Left colon (tissue), 2 donors: ENCODE measurements around the gene KIAA1958. TPM values are rescaled to one million over a fixed set of nuclear protein-coding genes. Genes with fewer than 3 reads are reported as not detected.
"Not testable (repeated sequence)": the region's sequence is repeated elsewhere in the genome, so short reads cannot be mapped to it uniquely, and the experiment has no call there.

Source experiments
- ATAC-seq: fragments of 200-7000 bp; cut with Tn5 transposase; one replicate; pipeline ENCODE4 v1.9.1; 2020; ENCODE audit warnings: mild to moderate bottlenecking, moderate library complexity
- DNase-seq, 2 donors: peaks; one replicate each; pipeline ENCODE4 v3.0.0-alpha.2; 2020
- intact Hi-C, 2 donors: fragments of 100-400 bp; cut with DNase I in 1 of 2; cut with micrococcal nuclease in 1 of 2; formaldehyde crosslinking; loops; one replicate each; pipeline versions ENCODE4 v1.11.2 to v1.14.0; 2022; cut with DNase I, micrococcal nuclease
- total RNA-seq, 2 donors: library from RNA; stranded (reverse); fragmentation: NEBNext Ultra II Directional; extraction: Animal tissue kit (Norgen Biotek cat#: 25700); gene quantifications; one replicate each; pipeline ENCODE4 v1.2.1, GENCODE V29; 2021
- donor health status: DM: no; HTN: no; CAD: no.
- donor health status: DM: yes; HTN: yes; CAD: no.

KIAA1958 gene
- total RNA-seq, 2 donors from 2014 or later, result 8.7 to 9.5 TPM

GRCh38 chr9:112572416-112572815 lies 85.8 kb downstream of the KIAA1958 start:
- intact Hi-C loops, result no loop called here
- ATAC-seq (no peak), DNase-seq (no peak)

DNA sequence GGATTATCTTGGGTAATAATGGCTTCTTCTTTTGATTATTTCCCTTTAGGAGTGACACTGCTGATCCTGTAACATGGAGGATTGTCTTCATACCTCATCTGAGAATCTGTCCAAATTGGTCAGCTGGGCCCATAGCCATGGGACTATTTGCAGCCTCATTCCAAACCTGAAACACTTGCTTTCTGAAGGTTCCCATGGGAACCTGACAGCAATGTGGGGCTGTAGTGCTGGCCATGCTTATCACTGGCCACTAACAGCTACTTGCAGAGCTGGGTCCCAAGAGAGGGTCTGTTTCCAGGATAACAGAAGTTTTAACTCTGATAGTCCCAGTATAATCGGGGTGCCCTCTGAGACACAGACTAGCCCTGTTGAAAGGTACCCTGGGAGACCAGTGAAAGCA lies 87.4 kb downstream of the KIAA1958 start:
- ATAC-seq, result no peak
- intact Hi-C loops, result no loop called here

DNA sequence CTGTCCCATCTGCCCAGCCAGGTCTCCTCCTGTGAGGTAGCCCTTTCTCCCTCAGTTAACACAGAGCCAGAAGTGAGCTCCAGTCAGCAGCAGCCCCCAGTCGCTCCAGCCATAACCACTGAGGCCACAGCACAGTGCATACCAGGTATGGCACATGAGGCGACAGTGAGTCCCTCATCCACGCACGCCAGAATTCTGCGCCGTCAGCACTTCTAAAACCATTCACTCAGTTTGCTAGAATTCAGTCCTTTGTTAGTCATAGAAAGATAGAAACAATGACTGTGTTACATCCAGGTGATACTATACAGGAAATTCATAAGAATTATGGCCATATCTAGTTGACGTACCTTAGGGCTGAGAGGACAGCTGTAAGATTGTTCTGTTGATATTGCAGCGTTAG lies 88.5 kb downstream of the KIAA1958 start:
- intact Hi-C loops, result no loop called here
- ATAC-seq, result no peak
- DNase-seq, result no peak

More for the DNA sequence above, 87.4 kb downstream of the KIAA1958 start:
- DNase-seq, result no peak

DNA sequence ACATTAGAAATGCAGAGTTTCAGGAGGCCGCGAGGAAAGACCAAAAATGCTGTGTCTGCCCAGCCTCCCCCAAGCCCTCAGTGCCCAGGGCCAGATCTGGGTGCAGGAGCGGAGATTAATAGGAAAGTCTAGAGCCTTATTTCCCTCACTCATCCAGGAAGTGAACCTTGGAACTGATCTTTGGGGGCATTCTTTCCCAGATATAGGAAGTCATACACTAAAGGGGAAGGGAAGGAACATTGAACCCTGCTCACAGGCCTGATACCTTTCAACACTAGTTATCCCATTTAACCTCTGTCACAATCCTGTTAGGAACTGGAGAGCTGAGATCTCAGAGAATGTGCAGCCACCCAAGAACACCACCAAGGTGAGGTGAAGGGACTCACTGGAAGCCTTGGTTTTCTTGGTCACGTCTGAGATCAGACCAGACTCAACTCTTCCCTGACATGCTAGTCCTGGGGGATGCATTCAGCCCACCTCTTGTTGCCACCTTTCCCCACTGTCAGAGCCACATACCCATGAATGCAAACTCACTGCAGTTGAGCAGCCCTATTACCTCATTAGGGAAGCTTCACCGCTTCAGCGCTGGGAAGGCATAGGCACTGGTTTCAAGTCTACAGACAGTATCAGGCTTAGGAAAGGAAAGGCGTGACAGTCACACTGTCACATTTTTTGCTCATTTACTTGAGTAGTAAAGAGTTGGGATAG lies 95.0 kb downstream of the KIAA1958 start:
- DNase-seq (no peak), ATAC-seq (peak; percentile 30)
- intact Hi-C loops, result no loop called here

GRCh38 chr9:112582371-112583262 lies 96.0 kb downstream of the KIAA1958 start:
- intact Hi-C loops, result no loop called here
- DNase-seq (no peak), ATAC-seq (no peak)

GRCh38 chr9:112586599-112587155 lies 100.0 kb downstream of the KIAA1958 start:
- no peak for ATAC-seq

DNA sequence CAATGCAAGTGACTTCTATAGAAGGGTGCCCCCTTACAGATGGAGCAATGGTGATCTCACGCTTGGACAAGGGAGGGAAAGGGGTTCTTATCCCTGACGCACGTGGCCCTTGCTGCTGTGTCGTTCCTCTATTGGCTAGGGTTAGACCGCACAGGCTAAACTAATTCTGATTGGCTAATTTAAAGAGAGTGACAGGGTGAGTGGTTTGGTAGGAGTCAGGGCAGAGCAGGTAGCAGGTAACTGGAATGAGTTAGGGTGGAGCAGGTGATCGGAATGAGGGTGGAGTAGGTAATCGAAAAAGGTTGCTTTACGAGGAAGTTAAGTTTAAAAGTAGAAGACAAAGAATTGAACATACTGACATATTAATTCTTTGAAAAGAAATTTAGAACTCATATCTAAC lies 105.2 kb downstream of the KIAA1958 start:
- intact Hi-C loops, DNase-seq, ATAC-seq: not testable (repeated sequence)

More at GRCh38 chr9:112586599-112587155, 100.0 kb downstream of the KIAA1958 start:
- intact Hi-C loops, result no loop called here
- DNase-seq, result no peak

DNA sequence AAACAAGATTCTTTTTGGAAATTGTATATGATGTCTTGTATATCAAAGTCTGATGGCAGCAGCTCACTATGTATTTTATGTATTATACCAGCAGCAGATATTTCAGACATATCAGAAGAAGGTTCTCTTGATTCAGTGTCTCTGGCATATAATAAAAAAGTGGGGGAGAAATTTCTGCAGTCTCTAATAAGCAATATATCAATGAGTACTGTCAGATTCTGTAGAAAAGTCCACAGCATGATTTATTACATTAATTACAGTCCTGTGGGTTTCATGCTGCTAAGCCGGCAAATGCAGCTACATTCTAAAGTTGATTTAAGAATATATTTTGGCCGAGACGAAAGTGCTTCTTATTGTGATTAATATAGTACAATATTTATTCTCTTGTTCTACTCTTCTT lies 113.1 kb downstream of the KIAA1958 start:
- ATAC-seq, result no peak
- DNase-seq, result no peak
- intact Hi-C loops, result no loop called here

DNA sequence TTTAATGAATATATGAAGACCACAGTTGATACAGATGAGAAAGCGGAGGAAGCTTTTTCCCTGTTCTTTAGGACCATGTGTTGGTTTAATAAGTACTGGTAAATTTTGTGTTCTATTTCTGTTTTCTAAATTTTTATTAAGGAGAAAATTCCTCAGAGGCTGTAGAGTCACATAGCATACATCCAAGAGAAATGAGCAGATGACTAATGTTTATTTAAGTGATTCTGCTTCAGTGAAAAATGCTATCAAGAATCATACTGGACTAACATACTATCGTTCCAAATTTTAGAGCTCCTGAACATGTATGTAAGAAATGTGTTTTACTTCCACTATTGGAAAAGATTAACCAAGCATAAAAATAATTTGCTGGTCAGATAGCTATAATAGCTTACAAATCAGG lies 115.0 kb downstream of the KIAA1958 start:
- no peak for DNase-seq
- ATAC-seq, result no peak
- intact Hi-C loops, result no loop called here

DNA sequence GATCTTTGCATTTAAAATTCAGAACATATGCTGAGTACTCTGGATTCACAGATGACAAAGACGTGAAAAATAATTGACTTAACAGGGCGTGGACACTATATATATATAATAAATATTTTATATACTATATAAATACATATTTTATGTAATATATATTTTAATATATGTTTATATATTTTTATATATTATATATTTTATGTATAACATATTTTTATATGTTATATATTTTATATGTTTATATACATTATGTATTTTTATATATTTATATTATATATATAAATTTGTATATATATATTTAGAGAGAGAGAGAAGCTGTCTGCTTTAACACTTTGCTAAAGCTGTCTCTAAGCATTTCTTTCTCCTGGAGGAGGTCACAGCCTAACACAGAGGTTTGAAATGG lies 118.2 kb downstream of the KIAA1958 start:
- intact Hi-C loops, result no loop called here
- ATAC-seq, result no peak
- no peak for DNase-seq

DNA sequence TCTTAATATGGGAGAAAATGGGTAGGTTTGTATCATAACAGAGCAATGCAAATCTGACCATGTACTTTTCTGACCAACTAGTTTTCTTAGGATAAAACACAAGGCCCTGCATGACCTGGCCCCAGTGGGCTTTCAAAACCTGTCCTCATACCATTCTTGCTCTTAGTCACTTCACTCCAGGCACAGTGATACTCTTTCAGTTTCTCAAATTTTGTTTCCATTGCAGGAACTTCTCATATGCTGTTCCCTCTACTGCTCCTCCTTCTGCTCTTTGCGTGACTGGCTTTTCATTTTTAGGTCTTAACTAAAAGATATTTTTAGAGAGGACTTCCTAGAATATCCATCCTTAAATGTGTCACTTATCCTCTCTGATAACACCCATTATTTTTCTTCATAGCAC lies 118.9 kb downstream of the KIAA1958 start:
- ATAC-seq (no peak), DNase-seq (no peak)
- intact Hi-C loops, result no loop called here

GRCh38 chr9:112605963-112606699 lies 119.5 kb downstream of the KIAA1958 start:
- intact Hi-C loops, result no loop called here
- ATAC-seq (no peak), DNase-seq (no peak)

DNA sequence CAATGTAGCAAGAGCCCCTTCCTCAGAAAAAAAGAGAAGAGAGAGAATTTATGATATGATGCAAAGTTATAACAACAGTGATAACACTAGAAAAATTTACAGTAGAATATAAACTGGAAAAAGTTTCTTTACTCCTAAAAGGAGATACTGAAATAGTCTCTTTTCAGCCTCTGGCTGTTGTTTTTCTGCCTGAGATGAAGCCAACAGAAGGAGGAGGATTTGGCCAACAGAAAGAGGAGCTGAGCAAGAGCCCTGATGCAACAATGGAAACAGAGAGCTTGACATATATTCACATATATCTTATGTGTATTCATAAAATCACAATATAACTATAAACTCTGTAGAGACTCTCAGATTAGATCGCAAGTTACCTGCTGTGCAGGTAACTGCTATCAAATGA lies 122.2 kb downstream of the KIAA1958 start:
- intact Hi-C loops, result no loop called here
- ATAC-seq (no peak), DNase-seq (no peak)

GRCh38 chr9:112615584-112616266 lies 129.1 kb downstream of the KIAA1958 start:
- intact Hi-C loops, result no loop called here

GRCh38 chr9:112617371-112617770 lies 130.7 kb downstream of the KIAA1958 start:
- intact Hi-C loops, result no loop called here
- no peak for ATAC-seq

More at GRCh38 chr9:112615584-112616266, 129.1 kb downstream of the KIAA1958 start:
- ATAC-seq (no peak), DNase-seq (no peak)

DNA sequence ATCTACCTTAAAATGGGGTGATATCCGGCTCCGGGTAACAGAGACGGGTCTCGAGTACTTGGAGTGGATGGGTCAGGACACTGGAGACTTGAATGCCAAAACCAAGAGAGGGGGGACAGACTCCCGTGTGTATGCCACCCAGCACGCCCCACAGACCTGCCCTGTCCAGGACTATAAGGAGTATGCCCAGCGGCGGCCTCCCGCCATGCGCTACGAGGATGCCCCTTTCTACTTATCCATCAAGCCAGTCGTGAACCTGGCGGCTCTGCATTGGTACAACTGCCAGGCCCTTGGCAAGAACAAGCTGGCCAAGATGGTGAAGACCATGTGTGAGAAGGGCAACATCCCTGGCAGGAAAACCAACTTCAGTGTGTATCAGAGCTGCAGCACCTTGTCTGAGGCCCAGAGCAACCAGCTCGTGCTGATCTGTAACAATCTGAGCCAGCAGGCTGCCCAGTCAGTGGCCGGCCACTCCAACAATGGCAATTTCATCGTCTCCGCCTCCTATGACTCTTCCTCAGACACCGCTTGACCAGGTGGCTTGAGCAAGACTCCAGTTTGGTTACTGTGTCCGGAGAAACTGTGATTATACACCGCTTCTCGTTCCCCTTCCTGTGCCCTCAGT lies 131.9 kb downstream of the KIAA1958 start:
- DNase-seq (no peak), ATAC-seq (no peak)
- intact Hi-C loops, result no loop called here

More at GRCh38 chr9:112617371-112617770, 130.7 kb downstream of the KIAA1958 start:
- DNase-seq, result no peak

- ATAC-seq (peak; percentile 62), DNase-seq (no peak)
- intact Hi-C loops, result no loop called here
Measured at GRCh38 chr9:112620388-112620787, 133.8 kb downstream of the KIAA1958 start.

DNA sequence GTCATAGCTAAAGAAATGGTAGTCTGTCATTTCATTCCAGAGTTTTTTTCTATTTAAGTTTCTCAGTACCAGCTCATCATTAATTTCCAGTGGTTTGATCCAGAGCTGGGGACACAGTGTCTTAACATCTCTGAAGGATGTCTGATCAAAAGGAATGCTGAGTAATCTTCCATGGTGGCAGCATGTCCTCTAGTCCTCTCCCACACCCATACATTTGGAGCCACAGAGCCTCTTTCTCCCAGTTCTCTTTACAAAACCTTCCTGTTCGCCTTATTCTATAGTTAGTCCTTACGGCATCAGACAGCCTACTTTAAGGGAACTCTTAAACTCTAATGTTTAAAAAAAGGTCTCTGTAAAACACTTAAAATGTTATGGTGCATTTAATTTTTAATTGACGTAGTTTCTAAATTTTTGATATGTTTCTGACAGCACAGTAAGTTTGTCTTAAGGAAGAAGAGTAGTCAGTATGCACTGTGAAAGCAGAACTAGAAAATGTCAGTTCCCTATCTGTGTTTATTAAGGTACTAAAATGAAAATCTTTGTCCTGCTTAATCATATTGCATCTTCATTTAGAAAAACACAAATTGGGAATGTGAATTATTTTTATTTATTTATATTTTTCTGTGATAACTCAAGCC lies 134.5 kb downstream of the KIAA1958 start:
- DNase-seq (no peak), ATAC-seq (no peak)
- intact Hi-C loops, result no loop called here
